OCI-LY1 (cell line): ENCODE results near the gene ADTRP.

ENCODE experiments used
- H2AFZ ChIP-seq: fragments of 200-600 bp; sonication (generic), shearing (Covaris generic); 2 replicates; pipeline ENCODE4 v1.6.0; 2014; ENCODE audit warnings: antibody characterized with exemption, mild to moderate bottlenecking, low read length
- H3F3A ChIP-seq: fragments of 200-600 bp; sonication (generic), shearing (Covaris generic); 2 replicates; pipeline ENCODE4 v1.6.0; 2014; ENCODE audit warnings: mild to moderate bottlenecking, antibody characterized with exemption, low read length, moderate library complexity; ENCODE audit not compliant: insufficient read depth
- H3K27ac ChIP-seq: fragments of 200-600 bp; sonication (generic); 2 replicates; pipeline ENCODE4 v1.5.1; 2014; ENCODE audit warnings: low read length, mixed run types, mild to moderate bottlenecking, low read depth; ENCODE audit not compliant: poor library complexity, severe bottlenecking
- H3K27me3 ChIP-seq: fragments of 200-600 bp; sonication (generic); 2 replicates; pipeline ENCODE4 v1.6.0; 2014; ENCODE audit warnings: antibody characterized with exemption, mild to moderate bottlenecking, low read length, moderate library complexity; ENCODE audit not compliant: insufficient read depth
- H3K36me3 ChIP-seq: fragments of 200-600 bp; sonication (generic); 2 replicates; pipeline ENCODE4 v1.6.1; 2014; ENCODE audit warnings: mild to moderate bottlenecking, antibody characterized with exemption, low read length, moderate library complexity, mixed read lengths; ENCODE audit not compliant: insufficient read depth
- H3K4me1 ChIP-seq: fragments of 200-600 bp; sonication (generic); 2 replicates; pipeline ENCODE4 v1.5.1; 2014; ENCODE audit warnings: mild to moderate bottlenecking, low read length, moderate library complexity; ENCODE audit not compliant: insufficient read depth, severe bottlenecking
- H3K4me2 ChIP-seq: fragments of 200-600 bp; sonication (generic), shearing (Covaris generic); 2 replicates; pipeline ENCODE4 v1.6.1; 2014; ENCODE audit warnings: low read length
- H3K4me3 ChIP-seq: fragments of 200-600 bp; sonication (generic); 2 replicates; pipeline ENCODE4 v1.5.1; 2014; ENCODE audit warnings: low read length, low read depth, mild to moderate bottlenecking, mixed read lengths; ENCODE audit not compliant: poor library complexity, severe bottlenecking
- H3K79me2 ChIP-seq: fragments of 200-600 bp; shearing (Covaris generic); 2 replicates; pipeline ENCODE4 v1.6.1; 2016; ENCODE audit warnings: mixed run types, low read length, mixed read lengths; ENCODE audit not compliant: insufficient read depth
- H3K9ac ChIP-seq: fragments of 200-600 bp; sonication (generic), shearing (Covaris generic); 2 replicates; pipeline ENCODE4 v1.6.1; 2014; ENCODE audit warnings: mild to moderate bottlenecking, low read length, mixed read lengths
- H3K9me2 ChIP-seq: fragments of 200-600 bp; sonication (generic), shearing (Covaris generic); 2 replicates; pipeline ENCODE4 v1.6.1; 2014; ENCODE audit warnings: low read depth, mild to moderate bottlenecking, low read length, mixed read lengths
- H3K9me3 ChIP-seq: fragments of 200-600 bp; shearing (Covaris generic); 2 replicates; pipeline ENCODE4 v1.6.1; 2014; ENCODE audit warnings: low read length, mixed read lengths
- H4K20me1 ChIP-seq: fragments of 200-600 bp; sonication (generic), shearing (Covaris generic); 2 replicates; pipeline ENCODE4 v1.6.0; 2016; ENCODE audit warnings: mild to moderate bottlenecking, low read length; ENCODE audit not compliant: insufficient read depth
- EZH2 ChIP-seq: fragments of 200-600 bp; sonication (generic), shearing (Covaris generic); IDR thresholded peaks from 2 replicates; pipeline ENCODE4 v1.8.0; 2017; ENCODE audit warnings: borderline replicate concordance, mixed run types, mild to moderate bottlenecking, antibody characterized with exemption, low read length, moderate library complexity, mixed read lengths
- TF ChIP-seq, protein P1 (sequence below): fragments of 200-600 bp; sonication (generic), shearing (Covaris generic); IDR thresholded peaks from 2 replicates; pipeline ENCODE4 v1.5.1; 2017; ENCODE audit warnings: mild to moderate bottlenecking, antibody characterized with exemption, low read length, moderate library complexity, mixed read lengths

Gene ADTRP

DNA sequence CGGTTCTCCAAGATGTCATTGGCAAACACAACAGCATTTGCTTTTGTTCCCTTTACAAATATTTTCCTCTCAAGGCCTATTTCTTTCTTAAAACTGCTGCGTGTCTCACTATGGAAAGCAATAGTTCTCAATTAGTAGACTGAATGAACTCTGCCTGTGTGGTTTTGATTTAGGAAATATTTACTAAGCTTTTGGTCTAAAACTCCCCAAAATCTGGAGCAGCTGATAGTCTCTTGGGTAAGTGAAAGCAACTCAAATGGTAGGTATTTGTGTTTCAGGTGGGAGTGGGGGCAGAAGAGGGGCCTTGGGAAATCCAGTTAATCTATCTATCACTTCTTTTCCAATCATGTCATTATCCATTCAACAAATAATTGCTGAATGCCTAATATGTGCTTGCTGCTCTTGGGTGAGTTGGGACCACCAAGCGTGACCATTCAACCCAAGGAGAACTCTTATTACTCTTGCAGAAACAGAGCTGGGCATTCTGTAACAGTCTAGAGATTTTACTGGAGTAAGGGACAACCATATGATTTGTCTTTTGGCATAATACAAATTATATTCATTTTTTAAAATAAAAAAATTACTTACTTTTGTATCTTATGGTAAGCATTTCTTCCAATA, 33.2 kb upstream of the ADTRP start:
- H3K79me2 ChIP-seq: no peaks in the 10 kb centered on the region
- no peak overlapping the region for H3K27ac ChIP-seq
- TF ChIP-seq, protein P1, sequence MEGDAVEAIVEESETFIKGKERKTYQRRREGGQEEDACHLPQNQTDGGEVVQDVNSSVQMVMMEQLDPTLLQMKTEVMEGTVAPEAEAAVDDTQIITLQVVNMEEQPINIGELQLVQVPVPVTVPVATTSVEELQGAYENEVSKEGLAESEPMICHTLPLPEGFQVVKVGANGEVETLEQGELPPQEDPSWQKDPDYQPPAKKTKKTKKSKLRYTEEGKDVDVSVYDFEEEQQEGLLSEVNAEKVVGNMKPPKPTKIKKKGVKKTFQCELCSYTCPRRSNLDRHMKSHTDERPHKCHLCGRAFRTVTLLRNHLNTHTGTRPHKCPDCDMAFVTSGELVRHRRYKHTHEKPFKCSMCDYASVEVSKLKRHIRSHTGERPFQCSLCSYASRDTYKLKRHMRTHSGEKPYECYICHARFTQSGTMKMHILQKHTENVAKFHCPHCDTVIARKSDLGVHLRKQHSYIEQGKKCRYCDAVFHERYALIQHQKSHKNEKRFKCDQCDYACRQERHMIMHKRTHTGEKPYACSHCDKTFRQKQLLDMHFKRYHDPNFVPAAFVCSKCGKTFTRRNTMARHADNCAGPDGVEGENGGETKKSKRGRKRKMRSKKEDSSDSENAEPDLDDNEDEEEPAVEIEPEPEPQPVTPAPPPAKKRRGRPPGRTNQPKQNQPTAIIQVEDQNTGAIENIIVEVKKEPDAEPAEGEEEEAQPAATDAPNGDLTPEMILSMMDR: no peak
- no peak for TF ChIP-seq EZH2
- no peaks in the 10 kb centered on the region for H3K36me3 ChIP-seq
- no peaks in the 10 kb centered on the region for H4K20me1 ChIP-seq
- no peak overlapping the region for H2AFZ ChIP-seq
- no peaks in the 10 kb centered on the region for H3K27me3 ChIP-seq
- no peak overlapping the region for H3K4me3 ChIP-seq
- no peaks in the 10 kb centered on the region for H3K9me2 ChIP-seq
- H3K4me1 ChIP-seq: no peaks in the 10 kb centered on the region
- no peak overlapping the region for H3K9ac ChIP-seq
- H3F3A ChIP-seq: no peaks in the 10 kb centered on the region
- no peak overlapping the region for H3K4me2 ChIP-seq
- H3K9me3 ChIP-seq: no peaks in the 10 kb centered on the region

DNA sequence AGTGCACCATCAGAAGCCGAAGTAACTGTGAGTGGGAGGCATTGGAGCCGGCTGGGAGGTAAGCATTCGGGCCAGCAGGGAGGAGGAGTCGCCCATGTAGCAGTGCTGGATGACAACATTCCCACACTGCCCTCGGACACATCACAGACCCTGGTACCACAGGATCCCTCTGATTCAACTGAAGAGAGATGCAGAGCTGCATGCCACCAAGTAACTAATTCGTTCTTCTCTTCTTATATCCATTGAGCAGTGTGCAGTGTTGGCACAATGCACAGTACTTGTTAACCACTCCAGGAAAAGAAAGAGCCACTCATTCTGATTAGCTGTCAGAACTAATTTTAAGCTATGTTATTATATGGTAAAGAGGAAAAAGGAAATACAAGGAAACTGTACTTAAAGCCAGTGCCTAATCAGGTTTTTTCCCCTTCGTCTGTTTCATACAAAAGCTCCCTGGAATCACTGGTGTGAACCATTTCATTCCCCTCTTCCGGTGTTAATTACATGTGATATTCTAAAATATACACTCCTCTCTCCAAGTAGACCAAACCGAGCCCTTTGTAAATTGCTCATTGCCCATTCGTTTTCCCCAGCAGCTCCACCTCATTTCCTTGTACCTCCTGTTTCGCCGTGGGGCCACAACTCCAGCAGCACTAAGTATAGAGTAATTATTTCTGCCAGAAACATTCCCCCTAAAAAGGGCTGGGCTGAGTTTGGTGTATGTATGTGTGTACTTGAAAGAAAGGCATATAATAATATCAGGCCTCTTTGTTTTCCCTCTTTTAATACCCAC, 32.4 kb upstream of the ADTRP start:
- H3K9me2 ChIP-seq: no peaks in the 10 kb centered on the region

DNA sequence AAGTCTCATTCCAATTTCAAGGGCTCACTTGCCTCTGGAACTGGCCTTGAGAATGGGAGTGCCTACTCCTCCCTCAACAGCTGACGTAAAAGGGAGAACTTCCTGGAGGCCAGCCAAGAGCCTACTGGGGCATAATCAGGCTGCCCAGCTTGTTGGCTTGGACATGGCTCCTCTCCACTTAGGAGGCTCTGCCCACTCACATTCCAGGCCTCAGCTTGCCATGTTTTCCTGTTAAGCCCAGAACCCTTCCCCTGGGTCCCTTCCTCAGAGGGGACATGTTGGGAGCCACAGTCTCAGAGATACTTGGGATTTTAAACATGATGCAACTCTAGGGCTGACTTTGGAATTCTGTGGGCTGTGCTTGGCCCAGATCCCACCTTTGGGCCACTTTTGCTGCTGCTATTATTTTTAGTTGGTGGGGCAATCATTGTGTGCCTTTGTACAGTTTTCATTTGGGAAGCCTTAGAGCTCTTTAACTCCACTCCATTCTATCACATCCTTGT, 31.5 kb upstream of the ADTRP start:
- Histone ChIP-seq H3K27ac (no peak overlapping the region), H3K9ac (no peak overlapping the region), H3K4me1 (no peaks in the 10 kb centered on the region), H3K9me2 (no peaks in the 10 kb centered on the region), H4K20me1 (no peaks in the 10 kb centered on the region), H3K27me3 (no peaks in the 10 kb centered on the region), H3K36me3 (no peaks in the 10 kb centered on the region), H2AFZ (no peak overlapping the region), H3K4me2 (no peak overlapping the region), H3K9me3 (no peaks in the 10 kb centered on the region), H3F3A (no peaks in the 10 kb centered on the region), H3K4me3 (no peak overlapping the region), H3K79me2 (no peaks in the 10 kb centered on the region)
- TF ChIP-seq, protein P1: no peak
- no peak for TF ChIP-seq EZH2

More for the DNA sequence above, 32.4 kb upstream of the ADTRP start:
- Histone ChIP-seq H3K79me2 (no peaks in the 10 kb centered on the region), H3F3A (no peaks in the 10 kb centered on the region), H3K27me3 (no peaks in the 10 kb centered on the region), H3K36me3 (no peaks in the 10 kb centered on the region), H4K20me1 (no peaks in the 10 kb centered on the region), H3K27ac (no peak overlapping the region), H3K9me3 (no peaks in the 10 kb centered on the region), H3K9ac (no peak overlapping the region), H3K4me3 (no peak overlapping the region), H3K4me2 (no peak overlapping the region), H2AFZ (no peak overlapping the region), H3K4me1 (no peaks in the 10 kb centered on the region)
- no peak for TF ChIP-seq EZH2
- TF ChIP-seq, protein P1: no peak
